Omental fat pad (tissue), 4 donors: Measurements from ENCODE around the gene KRTAP9-9. TPM values are rescaled to one million over a fixed set of nuclear protein-coding genes. Genes with fewer than 3 reads are reported as not detected.

ENCODE experiments used
- ATAC-seq: fragments of 150-250 bp; one replicate; pipeline ENCODE4 v1.9.1; 2016; ENCODE audit warnings: mild to moderate bottlenecking, moderate library complexity; ENCODE audit not compliant: low FRiP score
- DNase-seq: peaks from one replicate; pipeline ENCODE4 v3.0.0-alpha.2; 2019; ENCODE audit warnings: low spot score
- CTCF ChIP-seq, 3 donors: fragments of 450-650 bp; IDR thresholded peaks; one replicate each; pipeline ENCODE4 v1.5.1; 2016 to 2017; ENCODE audit warnings: antibody characterized with exemption in 3 of 3, mild to moderate bottlenecking in 3 of 3, moderate library complexity in 2 of 3
- total RNA-seq, 4 donors: library from RNA; depleted of rRNA; stranded (reverse); fragments of >200 nt; gene quantifications; one replicate each; pipeline ENCODE4 v1.1.0, GENCODE V29; 2016

KRTAP9-9 gene
- total RNA-seq, 4 donors from 2014 or later, result not detected

GRCh38 chr17:41278176-41278955 is 23.2 kb downstream of the KRTAP9-9 start:
- DNase-seq (no peak), ATAC-seq (no peak)
- TF ChIP-seq CTCF (IDR thresholded peaks at IDR 0.05), result no peak

- DNase-seq, result no peak
- ATAC-seq, result no peak
- TF ChIP-seq CTCF (IDR thresholded peaks at IDR 0.05), result no peak
Observed at GRCh38 chr17:41284043-41284442, 28.9 kb downstream of the KRTAP9-9 start.

GRCh38 chr17:41284546-41284945 is 29.4 kb downstream of the KRTAP9-9 start:
- DNase-seq, result no peak
- TF ChIP-seq CTCF (IDR thresholded peaks at IDR 0.05), result no peak
- no peak for ATAC-seq

- no peak for DNase-seq
- TF ChIP-seq CTCF (IDR thresholded peaks at IDR 0.05), result no peak
- no peak for ATAC-seq
Observed at GRCh38 chr17:41287050-41287449, 31.9 kb downstream of the KRTAP9-9 start.

- TF ChIP-seq CTCF (IDR thresholded peaks at IDR 0.05), result no peak
- no peak for ATAC-seq
- DNase-seq, result no peak
Observed at GRCh38 chr17:41294016-41294415, 38.8 kb downstream of the KRTAP9-9 start.

- DNase-seq (no peak), ATAC-seq (no peak)
- TF ChIP-seq CTCF (IDR thresholded peaks at IDR 0.05), result no peak
Observed at GRCh38 chr17:41296846-41297245, 41.7 kb downstream of the KRTAP9-9 start.

GRCh38 chr17:41298458-41299135 is 43.4 kb downstream of the KRTAP9-9 start:
- ATAC-seq, result no peak
- DNase-seq, result no peak
- TF ChIP-seq CTCF (IDR thresholded peaks at IDR 0.05), result no peak
